Subcutaneous abdominal adipose tissue (tissue), 5 donors: ENCODE results near the gene SCNN1G.

Source experiments
- H3K27ac ChIP-seq: one replicate; pipeline ENCODE4 v1.7.0; 2013; ENCODE audit warnings: low read depth, mild to moderate bottlenecking, inconsistent platforms, low read length, moderate library complexity
- H3K27me3 ChIP-seq, 5 donors: one replicate each; pipeline ENCODE4 v1.7.0; 2013; ENCODE audit warnings: low read length in 5 of 5, inconsistent platforms in 1 of 5; ENCODE audit not compliant: control insufficient read depth in 5 of 5, insufficient read depth in 4 of 5
- H3K36me3 ChIP-seq, 5 donors: one replicate each; pipeline ENCODE4 v1.7.0; 2013; ENCODE audit warnings: low read length in 5 of 5; ENCODE audit not compliant: control insufficient read depth in 5 of 5, insufficient read depth in 5 of 5
- H3K4me1 ChIP-seq, 5 donors: one replicate each; pipeline ENCODE4 v1.7.0; 2013; ENCODE audit warnings: low read length in 5 of 5, mild to moderate bottlenecking in 3 of 5, moderate library complexity in 1 of 5; ENCODE audit not compliant: control insufficient read depth in 5 of 5, insufficient read depth in 5 of 5
- H3K4me3 ChIP-seq, 5 donors: one replicate each; pipeline ENCODE4 v1.7.0; 2013; ENCODE audit warnings: low read length in 5 of 5, low read depth in 1 of 5
- H3K9ac ChIP-seq, 5 donors: one replicate each; pipeline ENCODE4 v1.7.0; 2013; ENCODE audit warnings: low read length in 5 of 5, mild to moderate bottlenecking in 4 of 5, moderate library complexity in 3 of 5
- H3K9me3 ChIP-seq, 5 donors: one replicate each; pipeline ENCODE4 v1.7.0; 2013; ENCODE audit warnings: low read length in 5 of 5; ENCODE audit not compliant: control insufficient read depth in 5 of 5
- donor health status: healthy.
- donor health status: healthy.
- donor health status: healthy.
- donor health status: healthy.
- donor health status: healthy.

Gene SCNN1G

DNA sequence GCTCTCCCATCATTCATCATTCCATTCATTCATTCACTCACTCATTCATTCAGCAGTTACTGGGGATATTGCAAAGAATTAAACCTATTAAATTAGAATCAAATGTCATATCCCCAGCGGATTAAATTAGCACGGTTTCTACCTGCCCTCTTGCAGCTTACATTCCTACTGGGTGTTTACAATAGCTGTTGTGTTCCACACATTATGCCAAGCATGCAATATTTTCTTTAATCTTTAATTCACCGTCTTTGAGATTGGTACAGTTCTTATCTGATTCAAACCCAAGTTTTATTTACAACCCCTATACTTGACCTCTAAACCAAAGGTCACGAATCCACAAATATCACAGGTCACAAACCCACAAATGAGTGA is 32.6 kb upstream of the SCNN1G start:
- peak overlapping the region; percentile 75 to 84 (median 79) for H3K4me3 ChIP-seq
- no peak overlapping the region for H3K27ac ChIP-seq
- H3K4me1 ChIP-seq = peaks cover 4 to 35% (median 26%) of the 10 kb centered on the region in 5 donors
- H3K36me3 ChIP-seq = no peaks in the 10 kb centered on the region
- H3K9me3 ChIP-seq = no peaks in the 10 kb centered on the region
- H3K9ac ChIP-seq = no peak overlapping the region
- peaks cover 0 to 3% (median 0%) of the 10 kb centered on the region in 5 donors for H3K27me3 ChIP-seq

GRCh38 chr16:23152386-23153178 is 30.0 kb upstream of the SCNN1G start:
- Histone ChIP-seq H3K36me3 (no peaks in the 10 kb centered on the region), H3K9me3 (no peaks in the 10 kb centered on the region), H3K27me3 (peaks cover 0 to 5% (median 0%) of the 10 kb centered on the region in 5 donors), H3K4me3 (no peak overlapping the region), H3K9ac (no peak overlapping the region), H3K4me1 (peaks cover 3 to 16% (median 15%) of the 10 kb centered on the region in 5 donors), H3K27ac (no peak overlapping the region)

DNA sequence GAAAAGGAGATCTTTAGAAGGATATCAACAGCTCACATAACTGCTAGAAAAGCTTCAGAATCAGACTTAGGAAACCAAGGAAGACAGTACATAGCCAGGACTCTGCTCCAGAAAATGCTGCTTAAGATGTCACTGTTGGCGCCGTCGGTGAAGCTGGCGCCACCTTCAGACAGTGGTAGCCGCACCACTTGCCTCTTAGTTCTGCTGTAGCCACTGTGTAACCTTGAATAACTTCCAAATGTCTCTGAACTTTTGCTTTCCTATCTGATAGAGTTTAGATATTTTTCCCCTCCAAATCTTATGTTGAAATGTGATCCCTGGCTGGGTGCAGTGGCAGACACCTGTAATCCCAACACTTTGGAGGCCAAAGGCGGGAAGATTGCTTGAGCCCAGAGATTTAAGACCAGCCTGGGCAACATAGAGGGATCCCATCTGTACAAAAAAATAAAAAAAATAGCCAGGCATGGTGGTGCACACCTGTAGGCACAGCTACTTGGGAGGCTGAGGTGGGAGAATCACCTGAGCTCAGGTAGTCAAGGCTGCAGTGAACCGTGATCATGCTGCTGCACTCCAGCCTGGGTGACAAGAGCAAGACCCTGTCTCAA is 27.0 kb upstream of the SCNN1G start:
- Histone ChIP-seq H3K4me3 (no peak overlapping the region), H3K27me3 (peaks cover 0 to 5% (median 0%) of the 10 kb centered on the region in 5 donors), H3K27ac (no peak overlapping the region), H3K4me1 (no peaks in the 10 kb centered on the region), H3K36me3 (no peaks in the 10 kb centered on the region), H3K9me3 (no peaks in the 10 kb centered on the region), H3K9ac (peak overlapping the region in 1 of 5 donors; percentile 30)

- Histone ChIP-seq H3K27me3 (peaks cover 0 to 5% (median 0%) of the 10 kb centered on the region in 5 donors), H3K9me3 (no peaks in the 10 kb centered on the region), H3K36me3 (no peaks in the 10 kb centered on the region)
Observed at GRCh38 chr16:23156110-23156509, 26.4 kb upstream of the SCNN1G start.

GRCh38 chr16:23156946-23157460 is 25.5 kb upstream of the SCNN1G start:
- no peak overlapping the region for H3K9ac ChIP-seq
- no peaks in the 10 kb centered on the region for H3K9me3 ChIP-seq

More at GRCh38 chr16:23156110-23156509, 26.4 kb upstream of the SCNN1G start:
- Histone ChIP-seq H3K27ac (no peak overlapping the region), H3K9ac (no peak overlapping the region), H3K4me1 (no peaks in the 10 kb centered on the region), H3K4me3 (no peak overlapping the region)

GRCh38 chr16:23158114-23158513 is 24.4 kb upstream of the SCNN1G start:
- H3K27me3 ChIP-seq = peaks cover 0 to 2% (median 0%) of the 10 kb centered on the region in 5 donors
- no peaks in the 10 kb centered on the region for H3K36me3 ChIP-seq
- no peak overlapping the region for H3K27ac ChIP-seq
- no peak overlapping the region for H3K4me3 ChIP-seq
- no peaks in the 10 kb centered on the region for H3K9me3 ChIP-seq
- no peaks in the 10 kb centered on the region for H3K4me1 ChIP-seq
- no peak overlapping the region for H3K9ac ChIP-seq

More at GRCh38 chr16:23156946-23157460, 25.5 kb upstream of the SCNN1G start:
- peaks cover 0 to 5% (median 0%) of the 10 kb centered on the region in 5 donors for H3K27me3 ChIP-seq
- H3K4me3 ChIP-seq = no peak overlapping the region
- H3K36me3 ChIP-seq = no peaks in the 10 kb centered on the region
- no peaks in the 10 kb centered on the region for H3K4me1 ChIP-seq
- H3K27ac ChIP-seq = no peak overlapping the region

- Histone ChIP-seq H3K27ac (no peak overlapping the region), H3K9ac (no peak overlapping the region), H3K4me3 (no peak overlapping the region), H3K27me3 (peaks cover 0 to 2% (median 0%) of the 10 kb centered on the region in 5 donors), H3K4me1 (no peaks in the 10 kb centered on the region), H3K36me3 (no peaks in the 10 kb centered on the region), H3K9me3 (no peaks in the 10 kb centered on the region)
Observed at GRCh38 chr16:23160082-23160481, 22.5 kb upstream of the SCNN1G start.

GRCh38 chr16:23160574-23160973 is 22.0 kb upstream of the SCNN1G start:
- Histone ChIP-seq H3K27ac (no peak overlapping the region), H3K9ac (no peak overlapping the region), H3K4me1 (no peaks in the 10 kb centered on the region), H3K27me3 (no peaks in the 10 kb centered on the region), H3K36me3 (no peaks in the 10 kb centered on the region), H3K4me3 (no peak overlapping the region), H3K9me3 (no peaks in the 10 kb centered on the region)

GRCh38 chr16:23163921-23164320 is 18.6 kb upstream of the SCNN1G start:
- peaks cover 0 to 3% (median 0%) of the 10 kb centered on the region in 5 donors for H3K27me3 ChIP-seq
- no peak overlapping the region for H3K27ac ChIP-seq
- H3K9me3 ChIP-seq = no peaks in the 10 kb centered on the region
- no peak overlapping the region for H3K4me3 ChIP-seq
- no peaks in the 10 kb centered on the region for H3K36me3 ChIP-seq
- H3K4me1 ChIP-seq = no peaks in the 10 kb centered on the region
- H3K9ac ChIP-seq = no peak overlapping the region

DNA sequence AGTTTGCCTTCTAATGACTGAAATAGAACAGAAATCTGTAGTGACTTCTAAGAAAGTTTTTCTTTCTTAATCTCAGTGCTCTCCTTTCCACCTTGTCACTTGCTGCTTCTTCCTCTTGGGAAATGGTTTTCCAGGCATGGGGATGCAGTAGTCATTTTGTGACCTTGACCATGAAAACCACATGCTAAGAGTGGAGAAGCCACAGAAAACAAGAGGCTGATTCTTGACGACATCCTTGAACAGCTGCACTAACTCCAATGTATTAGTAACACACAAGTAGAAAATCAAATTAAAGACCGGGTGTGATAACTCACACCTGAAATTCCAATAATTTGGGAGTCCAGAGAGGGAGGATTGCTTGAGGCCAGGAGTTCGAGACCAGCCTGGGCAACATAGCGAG is 17.8 kb upstream of the SCNN1G start:
- Histone ChIP-seq H3K27me3 (peaks cover 0 to 3% (median 0%) of the 10 kb centered on the region in 5 donors), H3K27ac (no peak overlapping the region), H3K4me3 (no peak overlapping the region), H3K4me1 (no peaks in the 10 kb centered on the region), H3K36me3 (no peaks in the 10 kb centered on the region), H3K9ac (no peak overlapping the region), H3K9me3 (no peaks in the 10 kb centered on the region)
